ENCODE data around the gene TIMM17A.
"Not testable (repeated sequence)": the region's sequence is repeated elsewhere in the genome, so short reads cannot be mapped to it uniquely, and the experiment has no call there.

Gene TIMM17A

DNA sequence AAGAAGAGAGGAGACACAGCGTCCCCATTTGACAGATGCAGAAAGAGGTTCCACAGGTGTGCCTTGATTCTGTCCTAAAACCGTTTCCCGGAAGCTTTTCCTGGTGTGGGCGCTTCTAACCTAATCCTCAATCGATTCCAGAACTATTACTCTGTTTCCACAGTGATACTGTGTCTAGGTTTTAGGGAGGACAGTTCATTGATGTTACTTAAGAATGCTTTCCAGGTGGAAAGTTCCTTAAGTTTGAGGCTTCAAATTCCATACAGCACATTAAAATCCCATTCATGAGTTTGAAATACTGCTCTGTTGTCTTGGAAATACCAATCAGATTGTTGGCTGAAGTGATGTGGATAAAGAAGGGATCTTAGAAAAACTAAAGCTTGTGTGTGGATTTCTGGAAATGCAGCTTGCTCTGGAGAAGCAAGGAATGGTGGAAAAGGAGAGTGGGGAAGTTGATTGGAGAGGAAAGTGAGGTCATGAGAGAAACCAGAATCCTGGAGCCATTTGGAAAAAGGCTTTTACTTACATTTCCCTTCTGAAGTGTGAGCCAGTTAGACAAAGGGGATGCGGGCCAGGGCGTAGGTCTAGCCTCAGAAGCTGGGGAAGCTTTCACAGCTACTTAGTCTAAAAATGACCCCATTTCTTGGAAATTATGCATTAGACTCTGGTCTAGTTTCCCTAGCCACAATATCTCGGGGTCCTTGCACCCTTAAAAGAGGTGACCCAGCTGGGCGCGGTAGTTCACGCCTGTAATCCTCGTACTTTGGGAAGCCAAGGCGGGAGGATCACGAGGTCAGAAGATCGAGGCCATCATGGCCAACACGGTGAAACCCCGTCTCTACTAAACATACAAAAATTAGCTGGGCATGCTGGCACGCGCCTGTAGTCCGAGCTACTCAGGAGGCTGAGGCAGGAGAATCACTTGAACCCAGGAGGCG, 61.8 kb downstream of the TIMM17A start:
- DNase-seq = no peak

GRCh38 chr1:202017749-202018467, 62.6 kb downstream of the TIMM17A start:
- DNase-seq = no peak

DNA sequence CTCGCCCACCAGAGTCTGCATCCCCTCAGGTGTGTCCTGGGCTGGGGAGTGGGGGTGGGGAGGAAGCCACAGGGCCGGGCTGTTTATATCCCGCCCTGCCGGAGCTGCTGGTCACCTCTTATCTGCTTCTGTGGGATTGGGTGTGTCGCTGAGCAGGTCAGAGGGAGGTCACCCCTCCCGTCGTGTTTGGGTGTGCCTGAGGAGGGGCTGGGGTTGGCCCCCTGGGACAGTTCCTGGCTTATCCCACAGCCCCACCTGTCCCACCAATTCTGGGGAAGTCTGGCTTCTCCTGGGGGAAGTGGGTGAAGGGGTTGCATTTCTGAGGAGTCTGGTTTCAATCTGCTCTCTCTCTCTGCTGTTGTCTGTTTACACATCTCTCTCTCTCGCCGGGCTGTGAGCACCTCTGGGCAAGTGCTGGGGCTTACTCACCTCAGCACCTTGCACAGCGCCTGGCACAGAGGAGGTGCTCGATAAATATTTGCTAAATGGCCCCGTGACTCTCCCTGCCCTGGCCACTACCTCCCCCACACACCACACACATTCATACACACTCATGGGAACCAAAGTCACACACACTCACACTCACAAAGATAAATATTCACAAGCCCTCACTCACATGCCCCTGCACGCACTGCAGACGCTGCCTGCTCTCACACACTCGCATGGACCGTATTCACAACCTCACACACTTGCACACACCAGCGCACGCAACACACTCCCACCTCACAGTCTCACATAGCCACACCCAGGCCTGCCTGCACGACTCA, 63.3 kb downstream of the TIMM17A start:
- no peak for DNase-seq

DNA sequence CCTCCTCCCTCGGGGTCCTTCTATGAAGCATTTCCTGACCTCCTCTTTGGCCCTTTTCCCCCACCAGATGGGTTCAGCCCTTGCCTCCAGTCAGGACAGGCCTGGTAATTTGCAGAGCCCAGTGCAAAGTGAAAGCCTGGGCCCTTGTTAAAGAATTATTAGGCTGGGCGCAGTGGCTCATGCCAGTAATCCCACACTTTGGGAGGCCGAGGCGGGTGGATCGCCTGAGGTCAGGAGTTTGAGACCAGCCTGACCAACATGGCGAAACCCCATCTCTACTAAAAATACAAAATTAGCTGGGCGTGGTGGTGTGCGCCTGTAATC, 63.9 kb downstream of the TIMM17A start:
- not testable (repeated sequence) for DNase-seq
